ENCODE results near the gene KIF4A. TPM values are rescaled to one million over a fixed set of nuclear protein-coding genes. Genes with fewer than 3 reads are reported as not detected.

KIF4A gene
- total RNA-seq, 1 experiment from 2014 or later = 36.2 TPM

- CTCF ChIA-PET = interaction anchor here (0.6 to 1.0 kb wide), 2 partner anchors 52 to 162 kb away, joined by 3 to 5 read pairs; no protein-coding TSS in a partner anchor
- H3K27ac Mint-ChIP-seq = no peak within 1 kb of the TSS
- H3K4me3 Mint-ChIP-seq = no peak within 1 kb of the TSS
- peaks cover 8% of the 10 kb centered on the region; the same call in 1 of the 2 replicates for H3K4me1 Mint-ChIP-seq
- no peaks in the 10 kb centered on the region; the same call in 1 of the 2 replicates for H3K27me3 Mint-ChIP-seq (ENCODE audit: low read depth)
- DNase-seq (ENCODE audit: low spot score) = no peak
- 0 out of 2 replicates have a peak, but pooled peaks have one; percentile 13 for ATAC-seq
- TF ChIP-seq ARID4B (CRISPR knock-in tag; IDR thresholded peaks at IDR 0.05; ENCODE audit: borderline replicate concordance) (no peak), ZNF532 (CRISPR knock-in tag; IDR thresholded peaks at IDR 0.05; ENCODE audit: borderline replicate concordance) (no peak), ATF1 (CRISPR knock-in tag; IDR thresholded peaks at IDR 0.05) (no peak), MAX (CRISPR knock-in tag; IDR thresholded peaks at IDR 0.05) (no peak)
- H3K36me3 Mint-ChIP-seq = no peaks in the 10 kb centered on the region
- POLR2A ChIA-PET = no interaction called here
- no peaks in the 10 kb centered on the region for H3K9me3 Mint-ChIP-seq
Observed at GRCh38 chrX:70260104-70260503, 29.8 kb upstream of the KIF4A start, which contains the start of gene P2RY4. Gene P2RY4 (minus strand): TSS chrX:70260204. CDS start chrX:70259624, 580 bp downstream.

- TF ChIP-seq ATF1 (CRISPR knock-in tag; IDR thresholded peaks at IDR 0.05) (no peak), CTCF (IDR thresholded peaks at IDR 0.05) (peak; percentile 21; the same call in 1 of the 2 replicates), RORB (CRISPR knock-in tag; IDR thresholded peaks at IDR 0.05) (no peak), MAX (CRISPR knock-in tag; IDR thresholded peaks at IDR 0.05) (no peak)
- POLR2A ChIA-PET = no interaction called here
- peaks cover 10% of the 10 kb centered on the region; the same call in 1 of the 2 replicates for H3K4me1 Mint-ChIP-seq
- peak; percentile 99 for ATAC-seq
- no peaks in the 10 kb centered on the region for H3K36me3 Mint-ChIP-seq
- peaks cover 6% of the 10 kb centered on the region; the same call in 1 of the 2 replicates for H3K9me3 Mint-ChIP-seq
- H3K4me3 Mint-ChIP-seq = no peak overlapping the region
- peak; percentile 74 for DNase-seq (ENCODE audit: low spot score)
- H3K27ac Mint-ChIP-seq = no peak overlapping the region
- CTCF ChIA-PET = interaction anchor here (0.6 to 2.0 kb wide), 10 partner anchors 10 to 166 kb away, joined by 3 to 14 read pairs (median 4); partner anchors contain the start of gene IGBP1
- no peaks in the 10 kb centered on the region for H3K27me3 Mint-ChIP-seq (ENCODE audit: low read depth)
Observed at GRCh38 chrX:70262952-70263567, 26.8 kb upstream of the KIF4A start.

- Mint-ChIP-seq H3K27ac (no peak overlapping the region), H3K27me3 (ENCODE audit: low read depth) (no peaks in the 10 kb centered on the region), H3K36me3 (no peaks in the 10 kb centered on the region), H3K9me3 (peaks cover 6% of the 10 kb centered on the region; the same call in 1 of the 2 replicates), H3K4me1 (peaks cover 10% of the 10 kb centered on the region; the same call in 1 of the 2 replicates), H3K4me3 (no peak overlapping the region)
- POLR2A ChIA-PET = no interaction called here
- ATAC-seq = no peak
- CTCF ChIA-PET = no interaction called here
- no peak for DNase-seq (ENCODE audit: low spot score)
- TF ChIP-seq ZNF232 (CRISPR knock-in tag; IDR thresholded peaks at IDR 0.05) (no peak), ARID4B (CRISPR knock-in tag; IDR thresholded peaks at IDR 0.05; ENCODE audit: borderline replicate concordance) (no peak), ATF3 (CRISPR knock-in tag; conservative IDR thresholded peaks at IDR 0.05) (no peak), IRF2 (CRISPR knock-in tag; IDR thresholded peaks at IDR 0.05; ENCODE audit: borderline replicate concordance, low read depth) (no peak), ZSCAN18 (CRISPR knock-in tag; IDR thresholded peaks at IDR 0.05) (no peak), KAT7 (CRISPR knock-in tag; IDR thresholded peaks at IDR 0.05; ENCODE audit: borderline replicate concordance) (no peak)
Observed at GRCh38 chrX:70264784-70265183, 25.1 kb upstream of the KIF4A start.
